GM18868 (cell line): ENCODE measurements around the gene NMRAL1.

ENCODE experiments used
- ATAC-seq: cut with Tn5 transposase; IDR thresholded peaks from one replicate; pipeline ENCODE4 v1.9.1; 2021; ENCODE audit warnings: mild to moderate bottlenecking, moderate library complexity; ENCODE audit not compliant: unreplicated experiment

Gene NMRAL1

DNA sequence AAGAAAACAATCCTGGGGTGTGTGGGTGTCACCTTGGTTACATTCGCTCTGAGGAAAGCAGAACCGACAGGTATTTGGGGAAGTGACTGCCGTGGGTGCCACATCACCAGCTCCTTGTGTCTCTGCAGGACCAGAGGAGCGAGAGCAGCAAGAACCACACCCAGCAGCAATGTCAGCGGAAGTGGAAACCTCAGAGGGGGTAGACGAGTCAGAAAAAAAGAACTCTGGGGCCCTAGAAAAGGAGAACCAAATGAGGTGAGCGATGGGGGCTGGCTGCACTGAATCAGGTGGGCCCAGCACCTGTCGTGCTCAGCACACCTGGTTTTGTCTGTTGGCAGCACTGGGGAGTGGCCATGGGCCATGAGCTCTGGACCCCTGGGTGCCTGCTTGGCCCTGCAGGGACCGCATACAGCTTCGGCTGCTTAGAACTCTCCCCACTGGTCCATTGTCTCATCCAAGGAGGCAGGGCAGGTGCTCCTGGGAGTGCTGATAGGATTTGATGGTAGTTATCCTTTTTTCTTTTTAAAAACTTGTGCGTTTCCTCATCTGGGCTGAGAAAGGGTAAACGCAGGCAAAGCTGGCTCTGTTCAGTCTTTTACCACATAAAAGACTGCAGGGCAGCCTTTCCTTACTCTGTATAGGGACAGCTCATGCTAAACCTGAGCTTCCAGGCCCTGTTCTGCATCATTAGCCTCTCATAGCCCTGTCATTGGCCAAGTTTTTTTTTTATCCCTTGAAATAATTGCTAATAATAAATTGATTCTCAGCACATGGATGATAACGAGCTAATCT lies 31.1 kb upstream of the NMRAL1 start:
- peak; percentile 82 for ATAC-seq

- no peak for ATAC-seq
Observed at GRCh38 chr16:4501071-4501478, 26.6 kb upstream of the NMRAL1 start.

- no peak for ATAC-seq
Observed at GRCh38 chr16:4500272-4500671, 25.8 kb upstream of the NMRAL1 start.

GRCh38 chr16:4499196-4499555 lies 24.8 kb upstream of the NMRAL1 start:
- ATAC-seq = no peak

- ATAC-seq = no peak
Observed at GRCh38 chr16:4498546-4499195, 24.2 kb upstream of the NMRAL1 start.

DNA sequence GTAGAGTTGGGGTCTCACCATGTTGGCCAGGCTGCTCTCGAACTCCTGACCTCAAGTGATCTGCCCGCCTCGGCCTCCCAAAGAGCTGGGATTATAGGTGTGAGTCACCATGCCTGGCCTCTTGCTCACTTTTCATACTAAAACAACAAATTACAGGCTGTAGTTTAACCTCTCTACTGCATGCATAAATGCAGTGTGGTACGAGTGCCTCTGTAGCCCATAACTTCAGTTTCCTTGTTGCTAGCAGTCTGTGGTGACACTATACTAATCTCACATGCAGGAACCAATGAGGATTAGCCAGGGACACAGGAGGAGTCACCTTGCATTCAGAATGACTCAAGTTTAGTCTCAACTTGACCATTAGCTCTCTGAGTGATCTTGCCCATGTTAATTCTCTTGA lies 21.9 kb upstream of the NMRAL1 start:
- no peak for ATAC-seq

DNA sequence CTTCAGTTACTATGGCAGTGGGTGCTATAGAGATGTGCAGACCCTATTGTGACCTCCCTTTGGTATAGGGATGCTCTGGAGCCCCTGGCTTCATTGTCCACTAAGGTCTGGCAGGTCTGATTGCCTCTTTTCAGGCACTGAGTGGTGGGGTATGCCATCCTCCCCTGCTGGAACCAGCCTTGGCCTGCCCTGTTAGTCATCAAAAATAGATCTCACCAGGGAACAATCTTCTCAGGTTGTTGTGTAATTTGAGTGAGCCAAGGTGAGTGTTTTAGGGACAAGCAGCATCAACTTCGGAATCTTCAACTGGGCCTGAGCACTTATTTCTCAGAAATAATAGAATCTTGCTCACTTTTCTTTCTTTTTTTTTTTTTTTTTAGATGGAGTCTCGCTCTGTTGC lies 21.3 kb upstream of the NMRAL1 start:
- no peak for ATAC-seq

DNA sequence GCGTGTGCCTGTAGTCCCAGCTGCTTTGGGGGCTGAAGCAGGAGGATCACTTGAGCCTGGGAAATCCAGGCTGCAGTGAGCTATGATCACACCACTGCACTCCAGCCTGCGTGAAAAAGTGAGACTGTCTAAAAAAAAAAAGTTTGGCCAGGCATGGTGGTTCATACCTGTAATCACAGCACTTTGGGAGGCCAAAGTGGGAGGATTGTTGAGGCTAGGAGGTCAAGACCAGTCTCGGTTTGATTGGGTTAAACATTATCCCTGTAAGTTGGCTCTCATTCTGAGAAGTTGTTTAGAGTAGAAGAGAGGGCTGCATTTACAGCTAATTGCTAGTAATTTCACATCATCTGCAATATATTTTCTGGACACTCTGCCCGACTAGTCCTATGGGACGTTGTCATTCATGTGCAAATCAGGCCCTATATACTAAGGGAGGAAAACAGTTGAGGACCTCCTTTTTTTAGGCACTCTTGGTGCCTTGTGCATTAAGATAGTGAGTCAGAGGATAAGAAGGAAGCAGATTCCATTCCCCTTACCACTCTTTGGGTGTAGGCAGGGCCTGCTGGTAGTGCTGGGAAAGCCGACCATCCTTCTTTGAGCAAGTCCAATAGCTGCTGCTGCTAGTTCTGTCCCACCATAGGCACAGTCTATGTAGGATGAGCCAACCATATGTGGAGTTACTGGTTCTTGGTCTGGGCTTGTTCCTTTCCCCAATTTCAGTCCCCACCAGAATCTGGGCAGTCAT lies 20.5 kb upstream of the NMRAL1 start:
- no peak for ATAC-seq

DNA sequence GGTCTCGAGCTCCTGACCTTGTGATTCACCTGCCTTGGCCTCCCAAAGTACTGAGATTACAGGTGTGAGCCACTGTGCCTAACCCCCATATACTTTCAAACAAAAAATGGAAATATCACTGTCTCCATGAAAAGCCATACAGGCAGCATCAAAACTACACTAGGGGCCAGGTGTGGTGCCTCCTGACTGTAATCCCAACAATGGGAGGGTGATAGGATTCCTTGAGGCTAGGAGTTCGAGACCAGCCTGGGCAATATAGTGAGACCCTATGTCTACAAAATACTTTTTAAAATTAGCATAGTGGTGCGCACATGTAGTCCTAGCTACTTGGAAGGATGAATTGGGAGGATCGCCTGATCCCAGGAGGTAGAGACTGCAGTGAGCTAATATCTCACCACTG lies 17.5 kb upstream of the NMRAL1 start:
- no peak for ATAC-seq

DNA sequence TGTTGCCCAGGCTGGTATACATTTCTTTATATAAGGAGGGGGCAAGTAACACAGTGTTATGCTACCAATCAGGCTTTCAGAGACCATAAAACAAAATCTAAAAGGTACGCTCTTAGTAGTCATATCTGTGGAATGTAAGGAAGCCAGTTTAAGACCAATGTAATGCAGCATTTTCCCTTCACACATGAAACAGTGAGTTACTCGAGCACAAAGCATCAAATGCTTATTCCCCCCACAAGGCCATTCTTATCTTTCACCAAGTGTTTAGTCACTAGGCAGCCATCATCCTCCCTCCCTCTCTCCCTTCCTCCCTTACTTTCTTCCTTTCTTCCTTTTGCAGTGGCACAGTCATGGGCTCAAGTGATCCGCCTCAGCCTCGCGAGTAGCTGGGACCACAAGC lies 14.6 kb upstream of the NMRAL1 start:
- ATAC-seq = no peak

- ATAC-seq = no peak
Observed at GRCh38 chr16:4488499-4488967, 14.1 kb upstream of the NMRAL1 start.

DNA sequence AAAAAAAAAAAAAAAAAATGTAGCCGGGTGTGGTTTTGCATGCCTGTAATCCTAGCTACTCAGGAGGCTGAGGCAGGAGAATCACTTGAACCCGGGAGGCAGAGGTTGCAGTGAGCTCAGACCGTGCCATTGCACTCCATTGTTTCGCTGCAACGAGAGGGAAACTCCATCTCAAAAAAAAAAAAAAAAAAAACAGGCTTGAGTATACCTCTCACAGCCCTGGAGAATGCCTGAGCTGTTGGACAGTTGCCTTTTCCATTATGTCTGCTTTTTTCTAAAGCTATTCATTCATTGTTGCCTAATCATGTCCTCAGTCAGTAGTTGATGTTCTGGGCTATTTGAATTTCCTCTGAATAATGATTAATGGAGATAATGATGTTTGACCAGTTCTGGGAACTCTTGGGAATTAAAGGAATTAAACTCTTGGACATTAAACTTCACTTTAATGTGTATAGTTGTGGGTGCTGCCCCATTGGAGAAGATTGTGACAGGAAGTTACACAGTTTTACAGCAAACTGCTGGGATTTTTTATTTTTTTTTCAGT lies 13.6 kb upstream of the NMRAL1 start:
- ATAC-seq = no peak

DNA sequence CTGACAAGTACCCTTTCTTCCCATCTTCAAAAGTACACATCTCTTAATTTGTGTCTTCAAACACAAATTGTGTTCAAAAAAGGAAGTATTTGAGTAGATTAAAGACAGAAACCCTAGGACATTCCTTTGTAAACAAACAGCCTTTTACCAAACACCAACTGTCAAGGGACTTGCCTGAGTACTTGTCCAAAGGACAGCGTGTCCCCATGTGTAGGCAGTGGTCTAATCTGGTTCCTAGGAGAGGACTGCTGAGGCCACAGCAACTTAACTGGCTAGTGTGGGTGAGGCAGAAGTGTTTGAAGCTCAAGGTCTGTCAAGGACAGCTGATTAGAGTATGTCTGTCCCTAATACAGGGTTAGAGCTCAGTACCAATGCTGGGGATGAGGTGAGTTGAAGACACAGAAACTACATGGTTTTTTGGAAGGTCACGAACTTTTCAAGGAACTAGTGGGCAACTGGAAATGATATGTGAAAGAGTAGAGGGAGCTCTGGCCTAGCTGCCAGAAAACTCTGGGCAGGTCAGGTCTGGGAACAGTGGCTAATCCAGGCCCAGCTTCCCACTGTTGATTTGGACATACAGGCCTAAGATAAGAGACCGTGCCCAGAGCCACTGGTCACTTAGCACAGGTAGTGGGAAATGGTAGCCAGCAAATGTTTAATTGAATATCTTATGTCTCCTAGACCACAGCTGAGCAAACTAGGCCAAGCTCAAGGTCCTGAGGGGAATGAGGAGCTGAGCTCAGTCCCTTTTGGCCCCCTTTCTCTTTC lies 11.9 kb upstream of the NMRAL1 start:
- no peak for ATAC-seq

DNA sequence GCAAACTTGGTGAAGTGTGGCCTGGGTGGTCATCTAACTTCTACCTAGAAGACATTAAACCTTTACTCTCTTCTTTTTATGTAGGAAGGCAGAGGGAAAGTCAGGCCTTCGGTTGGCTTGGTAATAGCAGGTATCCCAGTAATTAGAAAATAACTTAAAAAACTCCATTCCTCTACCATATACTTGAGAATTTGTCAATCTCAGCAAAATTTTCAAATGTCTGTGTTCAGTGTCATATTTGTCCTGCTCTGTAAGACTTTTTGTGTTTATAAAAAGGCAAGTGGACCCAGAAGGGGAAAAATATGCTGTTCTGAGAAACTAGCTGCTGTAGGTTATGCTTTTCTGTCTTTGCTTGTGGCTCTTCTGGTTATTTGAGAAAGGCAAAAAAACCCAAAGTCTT lies 7.5 kb upstream of the NMRAL1 start:
- no peak for ATAC-seq

DNA sequence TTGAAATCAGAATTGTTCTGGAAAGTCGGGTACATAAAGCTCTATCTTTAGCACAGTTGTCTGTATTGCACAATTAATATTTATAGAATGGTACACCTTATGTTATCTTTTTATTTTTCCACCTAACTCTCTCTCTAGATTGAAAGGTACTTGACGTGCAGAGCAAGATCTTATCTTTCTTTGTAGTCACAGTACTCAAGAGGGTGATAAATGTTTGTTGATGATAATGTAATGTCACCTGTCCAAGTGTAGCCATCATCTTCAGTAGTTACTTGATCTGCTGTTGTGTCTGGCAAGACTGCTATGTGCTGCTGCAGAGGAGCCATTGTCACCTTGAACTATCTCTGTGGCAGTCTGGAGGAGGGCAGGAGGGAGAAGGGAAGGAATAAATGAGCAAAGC lies 7.1 kb upstream of the NMRAL1 start:
- ATAC-seq = no peak

GRCh38 chr16:4477966-4478365 lies 3.5 kb upstream of the NMRAL1 start:
- ATAC-seq = no peak

- ATAC-seq = peak; percentile 85
Observed at GRCh38 chr16:4475880-4476788, 1.7 kb upstream of the NMRAL1 start, which contains the start of gene HMOX2. Gene HMOX2 (plus strand): TSS chr16:4476398. CDS start chr16:4505525, 29,127 bp downstream.

DNA sequence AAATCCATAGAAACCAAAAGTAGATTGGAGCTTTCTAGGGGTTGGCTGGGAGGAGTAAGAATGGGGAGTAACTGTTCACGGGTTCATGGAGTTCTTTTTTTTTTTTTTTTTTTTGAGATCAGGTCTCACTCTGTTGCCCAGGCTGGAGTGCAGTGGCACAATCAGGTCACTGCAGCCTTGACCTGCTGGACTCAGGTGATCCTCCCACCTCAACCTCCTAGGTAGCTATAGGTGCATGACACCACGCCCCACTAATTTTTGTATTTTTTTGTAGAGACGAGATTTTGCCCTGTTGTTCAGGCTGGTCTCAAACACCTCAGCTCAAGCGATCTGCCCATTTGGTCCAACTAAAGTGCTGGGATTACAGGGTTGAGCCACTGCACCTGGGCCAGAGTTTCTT lies 1.5 kb downstream of the NMRAL1 start:
- ATAC-seq = no peak

- no peak for ATAC-seq
Observed at GRCh38 chr16:4471869-4472268, 2.6 kb downstream of the NMRAL1 start.

DNA sequence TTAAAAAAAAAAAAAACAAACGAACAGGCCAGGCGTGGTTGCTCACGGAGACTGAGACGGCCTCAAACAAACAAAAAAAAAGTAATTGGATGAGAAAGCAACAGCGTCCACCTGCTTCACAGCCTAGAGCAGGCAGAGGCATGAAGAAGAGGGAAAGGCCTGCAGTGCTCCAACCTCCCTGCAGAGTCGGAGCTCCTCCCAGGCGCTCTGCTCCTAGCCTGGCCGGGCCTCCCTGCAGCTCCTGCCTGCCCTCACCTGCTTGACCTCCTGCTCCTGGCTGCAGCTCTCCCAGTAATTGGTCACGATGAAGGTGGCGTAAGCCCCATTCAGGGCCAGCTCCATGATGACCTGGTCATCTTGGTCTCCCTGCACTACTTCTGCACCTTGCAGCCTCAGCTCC lies 5.5 kb downstream of the NMRAL1 start:
- ATAC-seq = no peak
